SK-N-SH treated with all-trans-retinoic acid at 6 μM for 48 hours (cell line): ENCODE measurements around the gene CA5B.
A peak's percentile ranks its signal among the peaks of the same experiment; 100 is the strongest.

Experiments
- ATAC-seq: fragments of 200-7000 bp; cut with Tn5 transposase; 3 replicates; pipeline ENCODE4 v1.9.1; 2020; ENCODE audit warnings: mild to moderate bottlenecking, moderate library complexity
- ARNTL ChIP-seq: fragments of 450-650 bp; formaldehyde crosslinking; IDR thresholded peaks from 2 replicates; pipeline ENCODE4 v1.5.0; 2020; ENCODE audit warnings: low read depth, mild to moderate bottlenecking, moderate library complexity, borderline replicate concordance
- BACH2 ChIP-seq: fragments of 250-450 bp; sonication (Bioruptor Pico); IDR thresholded peaks from 2 replicates; pipeline ENCODE4 v1.9.0; 2021; ENCODE audit warnings: mild to moderate bottlenecking, borderline replicate concordance
- CSDC2 ChIP-seq: fragments of 250-450 bp; sonication (Bioruptor Pico); IDR thresholded peaks from 2 replicates; pipeline ENCODE4 v1.5.0; 2020; ENCODE audit warnings: mild to moderate bottlenecking, moderate library complexity
- GLIS3 ChIP-seq: fragments of 250-450 bp; sonication (Bioruptor Pico); IDR thresholded peaks from 2 replicates; pipeline ENCODE4 v1.5.0; 2020; ENCODE audit warnings: mild to moderate bottlenecking, moderate library complexity
- ISL1 ChIP-seq: fragments of 250-450 bp; sonication (Bioruptor Pico); IDR thresholded peaks from 2 replicates; pipeline ENCODE4 v2.1.2; 2022; ENCODE audit warnings: mild to moderate bottlenecking, moderate library complexity
- PPARA ChIP-seq: fragments of 250-450 bp; sonication (Bioruptor Pico); IDR thresholded peaks from 2 replicates; pipeline ENCODE4 v1.5.0; 2020; ENCODE audit warnings: mild to moderate bottlenecking, borderline replicate concordance
- RARB ChIP-seq: fragments of 250-450 bp; sonication (Bioruptor Pico); IDR thresholded peaks from 2 replicates; pipeline ENCODE4 v1.8.0; 2021; ENCODE audit warnings: mild to moderate bottlenecking, moderate library complexity
- TCF4 ChIP-seq: fragments of 250-450 bp; sonication (Bioruptor Pico); IDR thresholded peaks from 2 replicates; pipeline ENCODE4 v1.8.0; 2021; ENCODE audit warnings: mild to moderate bottlenecking, moderate library complexity, borderline replicate concordance
- TOX ChIP-seq: fragments of 250-450 bp; sonication (Bioruptor Pico); IDR thresholded peaks from 2 replicates; pipeline ENCODE4 v1.8.0; 2021; ENCODE audit warnings: mild to moderate bottlenecking, moderate library complexity, borderline replicate concordance
- ZC3H10 ChIP-seq: fragments of 250-450 bp; sonication (Bioruptor Pico); IDR thresholded peaks from 2 replicates; pipeline ENCODE4 v1.5.1; 2021; ENCODE audit warnings: mild to moderate bottlenecking, moderate library complexity
- ZFP3 ChIP-seq: fragments of 250-450 bp; sonication (Bioruptor Pico); IDR thresholded peaks from 2 replicates; pipeline ENCODE4 v1.5.0; 2020; ENCODE audit warnings: mild to moderate bottlenecking, moderate library complexity
- ZFP30 ChIP-seq: fragments of 450-650 bp; formaldehyde crosslinking; IDR thresholded peaks from 2 replicates; pipeline ENCODE4 v1.5.0; 2022; ENCODE audit warnings: mild to moderate bottlenecking, moderate library complexity
- ZNF565 ChIP-seq: fragments of 450-650 bp; formaldehyde crosslinking; conservative IDR thresholded peaks from 2 replicates; pipeline ENCODE4 v1.5.0; 2020; ENCODE audit warnings: low read depth, mild to moderate bottlenecking, moderate library complexity
- ZNF70 ChIP-seq: fragments of 450-650 bp; formaldehyde crosslinking; IDR thresholded peaks from 2 replicates; pipeline ENCODE4 v1.5.0; 2020; ENCODE audit warnings: mild to moderate bottlenecking, moderate library complexity
- ZNF8 ChIP-seq: fragments of 450-650 bp; formaldehyde crosslinking; IDR thresholded peaks from 2 replicates; pipeline ENCODE4 v1.5.0; 2020; ENCODE audit warnings: mild to moderate bottlenecking, moderate library complexity
- TF ChIP-seq, protein P1 (sequence below): fragments of 250-450 bp; sonication (Bioruptor Pico); IDR thresholded peaks from 2 replicates; pipeline ENCODE4 v1.8.0; 2020; ENCODE audit warnings: mild to moderate bottlenecking, moderate library complexity, borderline replicate concordance
- TF ChIP-seq, protein P2 (sequence below): fragments of 250-450 bp; sonication (Bioruptor Pico); IDR thresholded peaks from 2 replicates; pipeline ENCODE4 v1.5.0; 2020; ENCODE audit warnings: mild to moderate bottlenecking, moderate library complexity
- TF ChIP-seq, protein P3 (sequence below): fragments of 250-450 bp; sonication (Bioruptor Pico); IDR thresholded peaks from 2 replicates; pipeline ENCODE4 v1.8.0; 2021; ENCODE audit warnings: low read depth, mild to moderate bottlenecking, moderate library complexity, borderline replicate concordance
- TF ChIP-seq, protein P4 (sequence below): fragments of 250-450 bp; sonication (Bioruptor Pico); IDR thresholded peaks from 2 replicates; pipeline ENCODE4 v1.5.1; 2021; ENCODE audit warnings: mild to moderate bottlenecking, moderate library complexity
- TF ChIP-seq, protein P5 (sequence below): fragments of 250-450 bp; sonication (Bioruptor Pico); IDR thresholded peaks from 2 replicates; pipeline ENCODE4 v1.5.1; 2020; ENCODE audit warnings: low read depth, mild to moderate bottlenecking, moderate library complexity

Gene CA5B

DNA sequence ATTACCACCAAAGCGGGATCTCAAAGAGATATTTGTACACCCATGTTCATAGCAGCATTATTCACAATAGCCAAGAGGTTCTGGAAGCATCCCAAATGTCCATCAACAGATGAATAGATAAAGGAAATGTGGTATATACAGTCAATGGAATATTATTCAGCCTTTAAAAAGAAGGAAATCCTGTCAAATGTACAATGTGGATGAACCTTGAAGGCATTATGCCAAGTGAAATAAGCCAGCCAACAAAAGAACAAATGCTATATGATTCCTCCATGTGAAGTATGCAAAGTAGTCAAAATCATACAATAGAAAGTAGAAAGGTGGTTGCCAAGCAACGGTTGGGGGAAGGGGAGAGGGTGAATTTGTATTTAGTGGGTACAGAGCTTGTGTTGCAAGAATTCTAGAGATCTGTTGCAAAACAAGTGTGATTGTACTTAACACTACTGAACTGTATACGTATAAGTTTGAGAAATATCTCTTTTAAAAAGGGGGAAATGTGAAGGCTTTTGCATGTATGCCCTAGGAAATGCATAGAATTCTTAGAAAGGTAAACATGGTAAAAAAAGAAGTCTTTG, 47.2 kb downstream of the CA5B start (continued):
- TF ChIP-seq, protein P1, sequence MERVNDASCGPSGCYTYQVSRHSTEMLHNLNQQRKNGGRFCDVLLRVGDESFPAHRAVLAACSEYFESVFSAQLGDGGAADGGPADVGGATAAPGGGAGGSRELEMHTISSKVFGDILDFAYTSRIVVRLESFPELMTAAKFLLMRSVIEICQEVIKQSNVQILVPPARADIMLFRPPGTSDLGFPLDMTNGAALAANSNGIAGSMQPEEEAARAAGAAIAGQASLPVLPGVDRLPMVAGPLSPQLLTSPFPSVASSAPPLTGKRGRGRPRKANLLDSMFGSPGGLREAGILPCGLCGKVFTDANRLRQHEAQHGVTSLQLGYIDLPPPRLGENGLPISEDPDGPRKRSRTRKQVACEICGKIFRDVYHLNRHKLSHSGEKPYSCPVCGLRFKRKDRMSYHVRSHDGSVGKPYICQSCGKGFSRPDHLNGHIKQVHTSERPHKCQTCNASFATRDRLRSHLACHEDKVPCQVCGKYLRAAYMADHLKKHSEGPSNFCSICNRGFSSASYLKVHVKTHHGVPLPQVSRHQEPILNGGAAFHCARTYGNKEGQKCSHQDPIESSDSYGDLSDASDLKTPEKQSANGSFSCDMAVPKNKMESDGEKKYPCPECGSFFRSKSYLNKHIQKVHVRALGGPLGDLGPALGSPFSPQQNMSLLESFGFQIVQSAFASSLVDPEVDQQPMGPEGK (CRISPR knock-in tag): no peak

DNA sequence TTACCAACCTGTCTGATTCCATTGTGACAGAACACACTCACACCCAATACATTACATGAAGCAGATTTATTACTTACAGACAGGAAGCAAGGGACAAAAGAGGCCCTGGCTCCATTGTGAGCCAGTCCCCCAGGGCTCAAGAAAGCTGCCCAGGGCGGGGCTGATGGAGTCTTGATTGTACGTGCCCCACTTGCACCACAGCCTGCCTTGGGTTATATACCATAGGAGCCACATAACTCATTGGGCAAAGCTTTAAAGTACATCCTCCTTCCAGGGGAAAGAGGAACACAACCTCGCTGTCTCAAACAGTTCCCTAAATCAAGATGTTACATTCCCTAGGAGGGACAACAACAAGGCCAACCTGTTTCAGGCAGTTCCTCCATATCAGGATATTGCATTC, 48.8 kb downstream of the CA5B start:
- no peak for TF ChIP-seq ZNF8 (CRISPR knock-in tag)
- TF ChIP-seq, protein P2, sequence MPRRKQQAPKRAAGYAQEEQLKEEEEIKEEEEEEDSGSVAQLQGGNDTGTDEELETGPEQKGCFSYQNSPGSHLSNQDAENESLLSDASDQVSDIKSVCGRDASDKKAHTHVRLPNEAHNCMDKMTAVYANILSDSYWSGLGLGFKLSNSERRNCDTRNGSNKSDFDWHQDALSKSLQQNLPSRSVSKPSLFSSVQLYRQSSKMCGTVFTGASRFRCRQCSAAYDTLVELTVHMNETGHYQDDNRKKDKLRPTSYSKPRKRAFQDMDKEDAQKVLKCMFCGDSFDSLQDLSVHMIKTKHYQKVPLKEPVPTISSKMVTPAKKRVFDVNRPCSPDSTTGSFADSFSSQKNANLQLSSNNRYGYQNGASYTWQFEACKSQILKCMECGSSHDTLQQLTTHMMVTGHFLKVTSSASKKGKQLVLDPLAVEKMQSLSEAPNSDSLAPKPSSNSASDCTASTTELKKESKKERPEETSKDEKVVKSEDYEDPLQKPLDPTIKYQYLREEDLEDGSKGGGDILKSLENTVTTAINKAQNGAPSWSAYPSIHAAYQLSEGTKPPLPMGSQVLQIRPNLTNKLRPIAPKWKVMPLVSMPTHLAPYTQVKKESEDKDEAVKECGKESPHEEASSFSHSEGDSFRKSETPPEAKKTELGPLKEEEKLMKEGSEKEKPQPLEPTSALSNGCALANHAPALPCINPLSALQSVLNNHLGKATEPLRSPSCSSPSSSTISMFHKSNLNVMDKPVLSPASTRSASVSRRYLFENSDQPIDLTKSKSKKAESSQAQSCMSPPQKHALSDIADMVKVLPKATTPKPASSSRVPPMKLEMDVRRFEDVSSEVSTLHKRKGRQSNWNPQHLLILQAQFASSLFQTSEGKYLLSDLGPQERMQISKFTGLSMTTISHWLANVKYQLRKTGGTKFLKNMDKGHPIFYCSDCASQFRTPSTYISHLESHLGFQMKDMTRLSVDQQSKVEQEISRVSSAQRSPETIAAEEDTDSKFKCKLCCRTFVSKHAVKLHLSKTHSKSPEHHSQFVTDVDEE: no peak
- TF ChIP-seq GLIS3: no peak
- no peak for TF ChIP-seq TOX
- TF ChIP-seq, protein P3, sequence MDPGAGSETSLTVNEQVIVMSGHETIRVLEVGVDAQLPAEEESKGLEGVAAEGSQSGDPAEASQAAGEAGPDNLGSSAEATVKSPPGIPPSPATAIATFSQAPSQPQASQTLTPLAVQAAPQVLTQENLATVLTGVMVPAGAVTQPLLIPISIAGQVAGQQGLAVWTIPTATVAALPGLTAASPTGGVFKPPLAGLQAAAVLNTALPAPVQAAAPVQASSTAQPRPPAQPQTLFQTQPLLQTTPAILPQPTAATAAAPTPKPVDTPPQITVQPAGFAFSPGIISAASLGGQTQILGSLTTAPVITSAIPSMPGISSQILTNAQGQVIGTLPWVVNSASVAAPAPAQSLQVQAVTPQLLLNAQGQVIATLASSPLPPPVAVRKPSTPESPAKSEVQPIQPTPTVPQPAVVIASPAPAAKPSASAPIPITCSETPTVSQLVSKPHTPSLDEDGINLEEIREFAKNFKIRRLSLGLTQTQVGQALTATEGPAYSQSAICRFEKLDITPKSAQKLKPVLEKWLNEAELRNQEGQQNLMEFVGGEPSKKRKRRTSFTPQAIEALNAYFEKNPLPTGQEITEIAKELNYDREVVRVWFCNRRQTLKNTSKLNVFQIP: no peak
- TF ChIP-seq ZFP3 (CRISPR knock-in tag): no peak
- TF ChIP-seq CSDC2 (CRISPR knock-in tag): no peak
- ATAC-seq: no peak

DNA sequence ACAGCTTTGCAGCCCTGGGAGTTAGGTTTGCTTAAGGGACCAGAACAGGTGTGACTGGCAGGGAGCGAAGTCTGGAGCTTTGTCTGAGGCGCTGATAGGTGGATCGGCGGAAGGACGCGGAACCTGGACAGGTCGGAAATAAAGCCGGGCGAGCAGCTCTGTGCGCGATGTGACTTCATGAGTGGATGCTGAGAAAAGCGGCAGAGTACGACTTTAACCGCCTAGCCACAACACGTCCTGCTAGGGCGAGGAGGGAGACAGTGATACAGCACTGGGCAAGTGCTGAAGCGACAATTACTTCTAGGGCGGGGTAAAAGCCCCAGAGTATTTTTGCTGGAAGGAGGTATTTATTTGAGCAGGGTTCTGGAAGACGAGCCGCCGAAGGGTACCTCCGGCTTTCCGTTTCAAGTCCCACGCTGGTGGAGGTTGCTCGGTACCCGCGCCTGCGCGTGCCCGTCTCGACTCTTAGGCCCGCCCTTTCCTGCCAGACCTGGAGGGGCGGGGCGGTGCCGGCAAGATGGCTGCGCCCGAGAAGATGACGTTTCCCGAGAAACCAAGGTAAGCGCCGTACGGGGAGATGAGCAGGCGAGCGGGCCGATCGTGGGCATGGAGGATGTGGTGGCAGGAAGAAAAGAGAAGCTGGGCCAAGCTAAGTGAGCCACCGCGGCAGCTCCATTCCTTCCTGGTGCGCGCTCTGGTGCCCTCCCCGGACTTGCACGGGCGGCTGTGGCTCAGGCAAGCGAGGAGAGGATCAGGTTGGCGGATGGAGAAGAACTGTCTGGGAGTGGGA, 52.1 kb downstream of the CA5B start, which contains the start of gene ZRSR2:
ZRSR2 (plus strand) TSS at position 506 of the 790 bp plus-strand sequence; CDS start at position 518, 12 bp downstream.
- TF ChIP-seq ZNF70 (CRISPR knock-in tag): no peak
- TF ChIP-seq BACH2 (CRISPR knock-in tag): no peak
- TF ChIP-seq, protein P3: no peak
- no peak for TF ChIP-seq ARNTL (CRISPR knock-in tag)
- TF ChIP-seq CSDC2 (CRISPR knock-in tag): no peak
- TF ChIP-seq ISL1 (CRISPR knock-in tag): no peak
- no peak for TF ChIP-seq ZFP30 (CRISPR knock-in tag)
- TF ChIP-seq, protein P4, sequence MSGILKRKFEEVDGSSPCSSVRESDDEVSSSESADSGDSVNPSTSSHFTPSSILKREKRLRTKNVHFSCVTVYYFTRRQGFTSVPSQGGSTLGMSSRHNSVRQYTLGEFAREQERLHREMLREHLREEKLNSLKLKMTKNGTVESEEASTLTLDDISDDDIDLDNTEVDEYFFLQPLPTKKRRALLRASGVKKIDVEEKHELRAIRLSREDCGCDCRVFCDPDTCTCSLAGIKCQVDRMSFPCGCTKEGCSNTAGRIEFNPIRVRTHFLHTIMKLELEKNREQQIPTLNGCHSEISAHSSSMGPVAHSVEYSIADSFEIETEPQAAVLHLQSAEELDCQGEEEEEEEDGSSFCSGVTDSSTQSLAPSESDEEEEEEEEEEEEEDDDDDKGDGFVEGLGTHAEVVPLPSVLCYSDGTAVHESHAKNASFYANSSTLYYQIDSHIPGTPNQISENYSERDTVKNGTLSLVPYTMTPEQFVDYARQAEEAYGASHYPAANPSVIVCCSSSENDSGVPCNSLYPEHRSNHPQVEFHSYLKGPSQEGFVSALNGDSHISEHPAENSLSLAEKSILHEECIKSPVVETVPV: no peak
- TF ChIP-seq TCF4 (CRISPR knock-in tag): no peak
- TF ChIP-seq RARB: no peak
- TF ChIP-seq, protein P5, sequence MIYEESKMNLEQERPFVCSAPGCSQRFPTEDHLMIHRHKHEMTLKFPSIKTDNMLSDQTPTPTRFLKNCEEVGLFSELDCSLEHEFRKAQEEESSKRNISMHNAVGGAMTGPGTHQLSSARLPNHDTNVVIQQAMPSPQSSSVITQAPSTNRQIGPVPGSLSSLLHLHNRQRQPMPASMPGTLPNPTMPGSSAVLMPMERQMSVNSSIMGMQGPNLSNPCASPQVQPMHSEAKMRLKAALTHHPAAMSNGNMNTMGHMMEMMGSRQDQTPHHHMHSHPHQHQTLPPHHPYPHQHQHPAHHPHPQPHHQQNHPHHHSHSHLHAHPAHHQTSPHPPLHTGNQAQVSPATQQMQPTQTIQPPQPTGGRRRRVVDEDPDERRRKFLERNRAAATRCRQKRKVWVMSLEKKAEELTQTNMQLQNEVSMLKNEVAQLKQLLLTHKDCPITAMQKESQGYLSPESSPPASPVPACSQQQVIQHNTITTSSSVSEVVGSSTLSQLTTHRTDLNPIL (CRISPR knock-in tag): no peak
- no peak for TF ChIP-seq PPARA (CRISPR knock-in tag)
- no peak for TF ChIP-seq ZNF8 (CRISPR knock-in tag)
- TF ChIP-seq ZC3H10 (CRISPR knock-in tag): no peak
- no peak for TF ChIP-seq ZNF565 (CRISPR knock-in tag)
- TF ChIP-seq, protein P1 (CRISPR knock-in tag): no peak
- peak; percentile 97 for ATAC-seq
